Measurements from ENCODE around the gene KLHL18.
"Not testable (repeated sequence)": the region's sequence is repeated elsewhere in the genome, so short reads cannot be mapped to it uniquely, and the experiment has no call there.

Gene KLHL18

DNA sequence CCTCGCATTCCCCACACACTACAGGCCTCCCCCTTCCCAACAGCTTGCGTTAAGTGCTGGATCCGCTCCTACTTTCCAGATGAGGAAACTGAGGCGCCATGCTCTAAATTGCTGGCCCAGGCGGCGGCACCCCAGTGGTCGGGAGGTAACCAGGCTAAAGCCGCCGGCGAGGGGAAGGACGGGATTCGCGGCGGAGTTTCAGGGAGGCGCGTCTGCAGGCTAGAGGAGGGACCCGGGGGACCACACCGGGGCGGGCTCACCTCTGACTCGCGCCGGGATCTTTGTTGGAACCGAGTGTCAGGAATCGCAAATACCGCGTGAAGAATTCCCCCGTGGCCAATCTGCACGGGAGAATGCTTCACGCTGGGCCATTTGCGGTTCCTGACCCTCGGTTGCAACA, 73.5 kb downstream of the KLHL18 start:
- no peaks in the 10 kb centered on the region for H3K36me3 ChIP-seq (ENCODE audit: control insufficient read depth, insufficient read depth, low read length)
- H3K27me3 ChIP-seq (ENCODE audit: control insufficient read depth, insufficient read depth, low read length, poor library complexity, severe bottlenecking) = no peaks in the 10 kb centered on the region
- no peak overlapping the region for H3K27ac ChIP-seq (ENCODE audit: insufficient read depth, low read depth, low read length, poor library complexity, severe bottlenecking)
- no peaks in the 10 kb centered on the region for H3K4me1 ChIP-seq (ENCODE audit: control insufficient read depth, insufficient read depth, low read length)
- no peak overlapping the region for H3K4me3 ChIP-seq (ENCODE audit: insufficient read depth, low read depth, low read length)
- WGBS, 2 experiments = 95 to 97% methylated on average over 31 of the region's 31 CpGs
- no peaks in the 10 kb centered on the region for H3K9me3 ChIP-seq (ENCODE audit: control insufficient read depth, low read length)

GRCh38 chr3:47359323-47359722, 76.6 kb downstream of the KLHL18 start:
- whole genome bisulfite sequencing, 2 experiments = 62 to 65% methylated on average over 1 of the region's 1 CpG
- Histone ChIP-seq H3K9me3 (ENCODE audit: control insufficient read depth, low read length) (no peaks in the 10 kb centered on the region), H3K27ac (ENCODE audit: insufficient read depth, low read depth, low read length, poor library complexity, severe bottlenecking) (no peak overlapping the region), H3K36me3 (ENCODE audit: control insufficient read depth, insufficient read depth, low read length) (no peaks in the 10 kb centered on the region), H3K27me3 (ENCODE audit: control insufficient read depth, insufficient read depth, low read length, poor library complexity, severe bottlenecking) (no peaks in the 10 kb centered on the region), H3K4me3 (ENCODE audit: insufficient read depth, low read depth, low read length) (no peak overlapping the region), H3K4me1 (ENCODE audit: control insufficient read depth, insufficient read depth, low read length) (no peaks in the 10 kb centered on the region)

DNA sequence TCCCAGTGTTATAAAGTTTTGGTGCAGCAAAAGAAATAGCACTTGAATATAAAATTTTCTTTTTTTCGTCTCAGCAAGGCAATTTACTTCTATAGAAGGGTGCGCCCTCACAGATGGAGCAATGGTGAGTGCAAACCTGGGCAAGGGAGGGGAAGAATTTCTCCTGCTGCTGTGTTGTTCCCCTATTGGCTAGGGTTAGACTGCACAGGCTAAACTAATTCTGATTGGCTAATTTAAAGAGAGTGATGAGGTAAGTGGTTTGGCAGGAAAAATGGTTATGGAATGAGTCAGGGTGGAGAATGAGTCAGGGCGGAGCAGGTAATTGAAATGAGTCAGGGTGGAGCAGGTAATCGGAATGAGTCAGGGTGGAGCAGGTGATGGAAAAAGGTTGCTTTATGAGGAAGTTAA, 77.4 kb downstream of the KLHL18 start:
- not testable (repeated sequence) for H3K36me3 ChIP-seq (ENCODE audit: control insufficient read depth, insufficient read depth, low read length); H3K9me3 ChIP-seq (ENCODE audit: control insufficient read depth, low read length); H3K27me3 ChIP-seq (ENCODE audit: control insufficient read depth, insufficient read depth, low read length, poor library complexity, severe bottlenecking); H3K4me3 ChIP-seq (ENCODE audit: insufficient read depth, low read depth, low read length); H3K4me1 ChIP-seq (ENCODE audit: control insufficient read depth, insufficient read depth, low read length); H3K27ac ChIP-seq (ENCODE audit: insufficient read depth, low read depth, low read length, poor library complexity, severe bottlenecking)
- 97 to 99% methylated on average over 4 of the region's 4 CpGs for WGBS, 2 experiments

DNA sequence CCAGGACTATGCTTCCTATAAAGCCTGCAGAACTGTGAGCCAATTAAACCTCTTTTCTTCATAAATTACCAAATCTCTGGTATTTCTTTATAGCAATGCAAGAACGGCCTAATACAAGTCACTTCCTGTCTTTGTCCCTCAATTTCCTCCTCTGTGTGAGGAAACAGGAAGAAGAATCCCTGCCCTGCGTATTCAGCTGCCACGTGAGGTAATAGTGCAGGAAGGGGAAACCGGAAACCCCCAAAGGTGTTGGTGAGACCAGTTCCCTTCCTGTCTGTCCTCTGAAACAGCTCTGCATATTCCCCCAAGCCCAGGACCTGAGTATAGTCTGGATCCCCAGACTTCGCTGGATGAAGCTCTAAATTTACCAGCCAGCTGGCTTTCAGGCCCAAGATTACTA, 80.0 kb downstream of the KLHL18 start:
- Histone ChIP-seq H3K27me3 (ENCODE audit: control insufficient read depth, insufficient read depth, low read length, poor library complexity, severe bottlenecking) (no peaks in the 10 kb centered on the region), H3K4me3 (ENCODE audit: insufficient read depth, low read depth, low read length) (no peak overlapping the region), H3K4me1 (ENCODE audit: control insufficient read depth, insufficient read depth, low read length) (no peaks in the 10 kb centered on the region), H3K36me3 (ENCODE audit: control insufficient read depth, insufficient read depth, low read length) (no peaks in the 10 kb centered on the region), H3K27ac (ENCODE audit: insufficient read depth, low read depth, low read length, poor library complexity, severe bottlenecking) (no peak overlapping the region), H3K9me3 (ENCODE audit: control insufficient read depth, low read length) (no peaks in the 10 kb centered on the region)
- 88 to 97% methylated on average over 5 of the region's 5 CpGs for WGBS, 2 experiments

GRCh38 chr3:47365213-47366153, 82.7 kb downstream of the KLHL18 start:
- no peaks in the 10 kb centered on the region for H3K36me3 ChIP-seq (ENCODE audit: control insufficient read depth, insufficient read depth, low read length)
- no peak overlapping the region for H3K27ac ChIP-seq (ENCODE audit: insufficient read depth, low read depth, low read length, poor library complexity, severe bottlenecking)
- WGBS, 2 experiments = 89% methylated on average over 11 of the region's 11 CpGs
- H3K27me3 ChIP-seq (ENCODE audit: control insufficient read depth, insufficient read depth, low read length, poor library complexity, severe bottlenecking) = no peaks in the 10 kb centered on the region
- H3K4me3 ChIP-seq (ENCODE audit: insufficient read depth, low read depth, low read length) = no peak overlapping the region
- no peaks in the 10 kb centered on the region for H3K4me1 ChIP-seq (ENCODE audit: control insufficient read depth, insufficient read depth, low read length)
- no peaks in the 10 kb centered on the region for H3K9me3 ChIP-seq (ENCODE audit: control insufficient read depth, low read length)

DNA sequence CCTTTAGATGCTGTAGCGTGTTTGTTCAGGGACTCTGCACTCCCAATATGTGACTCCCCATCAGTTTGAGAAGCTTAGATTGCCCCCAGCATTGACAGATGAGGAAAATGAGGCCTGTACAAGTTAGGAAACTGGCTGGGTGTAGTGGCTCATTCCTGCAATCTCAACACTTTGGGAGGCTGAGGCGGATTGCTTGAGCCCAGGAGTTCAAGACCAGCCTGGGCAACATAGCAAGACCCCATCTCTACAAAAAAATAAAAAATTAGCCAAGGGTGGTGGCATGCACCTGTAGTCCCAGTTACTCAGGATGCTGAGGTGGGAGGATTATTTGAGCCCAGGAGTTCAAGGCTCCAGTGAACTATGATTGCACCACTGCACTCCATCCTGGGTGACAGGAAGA, 84.1 kb downstream of the KLHL18 start:
- Histone ChIP-seq H3K9me3 (ENCODE audit: control insufficient read depth, low read length) (no peaks in the 10 kb centered on the region), H3K36me3 (ENCODE audit: control insufficient read depth, insufficient read depth, low read length) (no peaks in the 10 kb centered on the region), H3K4me3 (ENCODE audit: insufficient read depth, low read depth, low read length) (no peak overlapping the region), H3K4me1 (ENCODE audit: control insufficient read depth, insufficient read depth, low read length) (no peaks in the 10 kb centered on the region), H3K27ac (ENCODE audit: insufficient read depth, low read depth, low read length, poor library complexity, severe bottlenecking) (no peak overlapping the region), H3K27me3 (ENCODE audit: control insufficient read depth, insufficient read depth, low read length, poor library complexity, severe bottlenecking) (no peaks in the 10 kb centered on the region)
- 95% methylated on average over 2 of the region's 2 CpGs for WGBS, 2 experiments

DNA sequence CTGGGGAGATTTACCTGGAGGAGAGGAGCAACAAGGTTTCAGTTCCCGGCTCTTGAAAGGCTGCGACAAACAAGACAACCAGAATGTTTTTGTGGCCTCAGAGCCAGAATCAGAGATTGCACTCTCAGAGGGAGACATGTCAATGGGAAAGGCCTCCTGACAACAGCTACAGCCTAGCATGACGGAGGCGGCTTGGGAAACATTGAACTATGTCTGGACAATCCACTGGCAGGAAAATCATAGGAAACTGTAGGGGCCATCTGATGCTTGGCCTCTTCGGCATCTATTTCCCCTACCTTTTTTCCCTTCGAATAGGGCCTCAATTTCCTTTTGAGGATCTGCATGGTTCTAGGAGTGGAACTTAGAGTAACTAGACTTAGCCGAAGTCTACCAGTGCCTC, 84.9 kb downstream of the KLHL18 start:
- Histone ChIP-seq H3K4me3 (ENCODE audit: insufficient read depth, low read depth, low read length) (no peak overlapping the region), H3K36me3 (ENCODE audit: control insufficient read depth, insufficient read depth, low read length) (no peaks in the 10 kb centered on the region), H3K27ac (ENCODE audit: insufficient read depth, low read depth, low read length, poor library complexity, severe bottlenecking) (no peak overlapping the region), H3K27me3 (ENCODE audit: control insufficient read depth, insufficient read depth, low read length, poor library complexity, severe bottlenecking) (no peaks in the 10 kb centered on the region), H3K4me1 (ENCODE audit: control insufficient read depth, insufficient read depth, low read length) (no peaks in the 10 kb centered on the region), H3K9me3 (ENCODE audit: control insufficient read depth, low read length) (no peaks in the 10 kb centered on the region)
- WGBS, 2 experiments = 97% methylated on average over 7 of the region's 7 CpGs

DNA sequence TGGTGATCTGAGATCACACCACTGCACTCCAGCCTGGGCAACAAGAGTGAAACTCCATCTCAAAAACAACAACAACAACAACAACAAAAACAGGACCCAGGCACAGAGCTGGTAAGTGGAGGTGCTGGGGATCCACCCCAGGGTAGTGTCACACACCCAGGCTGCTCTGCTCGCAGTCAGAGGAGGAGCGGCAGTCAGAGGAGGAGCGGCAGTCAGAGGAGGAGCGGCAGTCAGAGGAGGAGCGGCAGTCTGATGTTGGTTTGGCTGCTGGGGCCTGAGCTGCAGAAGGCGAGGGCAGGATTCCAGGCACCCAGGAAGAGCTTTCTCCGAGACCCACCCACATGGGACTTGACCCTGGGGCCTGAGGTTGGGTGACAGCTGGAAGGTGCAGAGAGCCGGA, 87.3 kb downstream of the KLHL18 start:
- not testable (repeated sequence) for H3K27ac ChIP-seq (ENCODE audit: insufficient read depth, low read depth, low read length, poor library complexity, severe bottlenecking); H3K4me3 ChIP-seq (ENCODE audit: insufficient read depth, low read depth, low read length); H3K36me3 ChIP-seq (ENCODE audit: control insufficient read depth, insufficient read depth, low read length); H3K4me1 ChIP-seq (ENCODE audit: control insufficient read depth, insufficient read depth, low read length); H3K9me3 ChIP-seq (ENCODE audit: control insufficient read depth, low read length); H3K27me3 ChIP-seq (ENCODE audit: control insufficient read depth, insufficient read depth, low read length, poor library complexity, severe bottlenecking)
- WGBS, 2 experiments = 94 to 96% methylated on average over 8 of the region's 8 CpGs

DNA sequence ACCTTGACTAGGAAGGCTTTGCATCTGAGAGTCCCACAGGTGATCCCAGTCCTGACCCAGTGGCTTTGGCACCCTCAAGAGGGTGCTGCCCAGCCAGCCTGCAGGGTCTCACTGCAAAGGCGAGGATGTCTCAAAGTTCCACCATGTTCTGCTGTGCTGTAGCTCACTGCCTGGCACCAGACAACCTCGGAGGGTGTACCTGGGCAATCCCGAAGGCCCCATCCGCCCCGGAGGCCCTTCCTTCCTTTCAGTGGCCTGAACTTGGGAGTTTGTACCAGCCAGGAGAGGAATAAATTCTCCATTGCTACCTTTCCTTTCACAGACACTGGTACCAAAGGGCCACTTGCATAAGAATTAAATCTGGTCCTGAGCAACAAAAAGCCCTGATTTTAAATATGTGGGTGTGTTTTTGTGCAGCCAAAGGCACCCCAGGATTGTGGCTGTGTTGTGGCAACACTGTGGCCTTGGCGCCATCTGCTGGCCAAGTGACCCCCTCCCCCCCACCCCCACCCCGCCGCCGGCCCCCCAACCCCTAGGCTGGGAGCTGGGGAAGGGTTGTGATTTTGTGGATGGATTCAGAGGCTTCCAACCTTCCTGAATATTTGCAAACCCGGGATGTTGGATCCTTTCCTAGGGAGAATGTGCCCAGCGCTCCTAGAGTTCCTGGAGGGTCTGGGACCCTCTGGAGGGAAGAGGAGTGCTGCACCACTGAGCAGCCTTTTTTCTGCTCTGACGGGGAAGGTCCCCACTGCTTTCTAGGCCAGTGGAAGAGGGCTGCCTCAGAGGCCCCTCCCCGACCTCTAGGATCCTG, 88.3 kb downstream of the KLHL18 start:
- Histone ChIP-seq H3K4me1 (ENCODE audit: control insufficient read depth, insufficient read depth, low read length) (no peaks in the 10 kb centered on the region), H3K36me3 (ENCODE audit: control insufficient read depth, insufficient read depth, low read length) (no peaks in the 10 kb centered on the region), H3K27ac (ENCODE audit: insufficient read depth, low read depth, low read length, poor library complexity, severe bottlenecking) (no peak overlapping the region), H3K9me3 (ENCODE audit: control insufficient read depth, low read length) (no peaks in the 10 kb centered on the region), H3K27me3 (ENCODE audit: control insufficient read depth, insufficient read depth, low read length, poor library complexity, severe bottlenecking) (no peaks in the 10 kb centered on the region), H3K4me3 (ENCODE audit: insufficient read depth, low read depth, low read length) (no peak overlapping the region)
- WGBS, 2 experiments = 56 to 60% methylated on average over 9 of the region's 13 CpGs

GRCh38 chr3:47374587-47374986, 91.8 kb downstream of the KLHL18 start:
- no peaks in the 10 kb centered on the region for H3K4me1 ChIP-seq (ENCODE audit: control insufficient read depth, insufficient read depth, low read length)
- H3K9me3 ChIP-seq (ENCODE audit: control insufficient read depth, low read length) = no peaks in the 10 kb centered on the region
- H3K4me3 ChIP-seq (ENCODE audit: insufficient read depth, low read depth, low read length) = no peak overlapping the region
- H3K27ac ChIP-seq (ENCODE audit: insufficient read depth, low read depth, low read length, poor library complexity, severe bottlenecking) = no peak overlapping the region
- H3K27me3 ChIP-seq (ENCODE audit: control insufficient read depth, insufficient read depth, low read length, poor library complexity, severe bottlenecking) = no peaks in the 10 kb centered on the region
- no peaks in the 10 kb centered on the region for H3K36me3 ChIP-seq (ENCODE audit: control insufficient read depth, insufficient read depth, low read length)

Data from ectodermal cell (in vitro differentiated cells).